Activated CD4-positive, alpha-beta memory T cell treated with anti-CD3 and anti-CD28 coated beads, Interleukin-2, amount 10 ng/mL, durations not matched to agents 7 days and 5 days (primary cell): Measurements from ENCODE around the gene MOB3A. TPM values are rescaled to one million over a fixed set of nuclear protein-coding genes. Genes with fewer than 3 reads are reported as not detected.

ENCODE experiments used
- CTCF ChIA-PET: fragments of 350-600 bp; sonication (Branson Sonifier 250); formaldehyde crosslinking; loops from one replicate; lab custom pipeline; 2021; ENCODE audit warnings: antibody characterized with exemption, inconsistent platforms; lab: Charles Lee
- POLR2A ChIA-PET: fragments of 350-600 bp; sonication (Branson Sonifier 250); formaldehyde crosslinking; loops from one replicate; lab custom pipeline; 2021; ENCODE audit warnings: antibody characterized with exemption; lab: Charles Lee
- DNase-seq: peaks from one replicate; pipeline ENCODE4 v3.0.0-alpha.2; 2020
- H3K27ac Mint-ChIP-seq: one replicate; pipeline ENCODE4 v1.8.0; 2021; ENCODE audit warnings: mild to moderate bottlenecking, mixed read lengths
- H3K27me3 Mint-ChIP-seq: one replicate; pipeline ENCODE4 v1.8.0; 2021; ENCODE audit warnings: mixed read lengths
- H3K36me3 Mint-ChIP-seq: one replicate; pipeline ENCODE4 v1.8.0; 2021; ENCODE audit warnings: low read depth, mixed read lengths
- H3K4me1 Mint-ChIP-seq: one replicate; pipeline ENCODE4 v1.8.0; 2021; ENCODE audit warnings: mixed read lengths
- H3K4me3 Mint-ChIP-seq: one replicate; pipeline ENCODE4 v1.8.0; 2021; ENCODE audit warnings: mild to moderate bottlenecking, mixed read lengths
- H3K9me3 Mint-ChIP-seq: one replicate; pipeline ENCODE4 v1.8.0; 2021; ENCODE audit warnings: mixed read lengths
- total RNA-seq, 2 experiments: library from RNA; stranded (reverse); gene quantifications; one replicate each; pipeline ENCODE4 v1.2.3, GENCODE V29; 2021

The MOB3A gene
- total RNA-seq, 2 experiments from 2014 or later: 242 to 251 TPM

DNA sequence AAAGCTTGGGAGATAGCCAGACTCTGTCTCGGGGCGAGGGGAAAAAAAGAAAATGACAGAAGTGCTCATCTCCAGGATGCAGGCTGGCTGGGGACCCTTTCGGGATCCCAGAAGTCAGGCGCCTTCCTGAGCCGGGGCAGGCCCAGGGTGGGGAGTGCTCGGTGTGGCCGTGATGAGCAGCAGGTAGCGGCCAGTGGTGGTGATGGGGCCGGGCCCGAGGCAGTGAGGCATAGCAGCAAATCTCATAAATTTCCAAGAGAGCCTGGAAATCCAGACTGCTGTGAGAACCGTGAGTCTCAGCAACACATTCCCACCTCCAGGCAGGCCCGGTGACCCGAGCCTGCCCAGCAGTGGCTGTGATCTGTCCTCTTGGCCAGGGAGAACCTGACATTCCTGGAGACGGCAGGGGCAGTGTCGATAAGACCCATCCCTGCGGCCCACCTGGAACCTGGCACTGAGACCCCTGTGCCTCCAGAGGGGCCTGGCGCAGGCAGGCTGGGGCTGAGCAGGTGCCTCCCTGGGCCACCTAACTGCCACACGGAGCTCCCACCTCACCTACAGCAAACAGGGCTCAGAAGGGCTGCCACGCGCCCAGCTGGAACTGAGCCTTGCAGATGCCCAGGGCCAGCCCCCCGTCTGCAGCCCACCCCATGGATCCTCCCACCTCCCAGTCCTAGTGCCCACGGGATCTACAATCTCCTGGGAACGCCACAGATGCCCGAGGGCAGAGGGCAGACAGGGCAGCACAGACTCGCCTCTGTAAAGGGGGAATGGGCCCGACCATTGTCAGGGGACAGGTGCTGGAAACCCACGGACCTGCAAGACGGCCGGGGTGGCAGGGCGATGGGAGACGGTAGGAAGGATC lies 24.0 kb upstream of the MOB3A start:
- H3K4me1 Mint-ChIP-seq: no peaks in the 10 kb centered on the region
- ChIA-PET CTCF (interaction anchor here (0.7 kb wide), 1 partner anchor 101 kb away, joined by 4 read pairs; no protein-coding TSS in a partner anchor), POLR2A (no interaction called here)
- no peak overlapping the region for H3K4me3 Mint-ChIP-seq
- H3K9me3 Mint-ChIP-seq: no peaks in the 10 kb centered on the region
- no peak for DNase-seq
- peaks cover 47% of the 10 kb centered on the region for H3K36me3 Mint-ChIP-seq
- H3K27me3 Mint-ChIP-seq: no peaks in the 10 kb centered on the region
- no peak overlapping the region for H3K27ac Mint-ChIP-seq

GRCh38 chr19:2118438-2118837 lies 22.3 kb upstream of the MOB3A start:
- Mint-ChIP-seq H3K27me3 (no peaks in the 10 kb centered on the region), H3K4me1 (no peaks in the 10 kb centered on the region), H3K4me3 (no peak overlapping the region), H3K36me3 (peaks cover 60% of the 10 kb centered on the region), H3K27ac (no peak overlapping the region), H3K9me3 (no peaks in the 10 kb centered on the region)
- CTCF ChIA-PET: no interaction called here
- POLR2A ChIA-PET: no interaction called here
- DNase-seq: no peak

DNA sequence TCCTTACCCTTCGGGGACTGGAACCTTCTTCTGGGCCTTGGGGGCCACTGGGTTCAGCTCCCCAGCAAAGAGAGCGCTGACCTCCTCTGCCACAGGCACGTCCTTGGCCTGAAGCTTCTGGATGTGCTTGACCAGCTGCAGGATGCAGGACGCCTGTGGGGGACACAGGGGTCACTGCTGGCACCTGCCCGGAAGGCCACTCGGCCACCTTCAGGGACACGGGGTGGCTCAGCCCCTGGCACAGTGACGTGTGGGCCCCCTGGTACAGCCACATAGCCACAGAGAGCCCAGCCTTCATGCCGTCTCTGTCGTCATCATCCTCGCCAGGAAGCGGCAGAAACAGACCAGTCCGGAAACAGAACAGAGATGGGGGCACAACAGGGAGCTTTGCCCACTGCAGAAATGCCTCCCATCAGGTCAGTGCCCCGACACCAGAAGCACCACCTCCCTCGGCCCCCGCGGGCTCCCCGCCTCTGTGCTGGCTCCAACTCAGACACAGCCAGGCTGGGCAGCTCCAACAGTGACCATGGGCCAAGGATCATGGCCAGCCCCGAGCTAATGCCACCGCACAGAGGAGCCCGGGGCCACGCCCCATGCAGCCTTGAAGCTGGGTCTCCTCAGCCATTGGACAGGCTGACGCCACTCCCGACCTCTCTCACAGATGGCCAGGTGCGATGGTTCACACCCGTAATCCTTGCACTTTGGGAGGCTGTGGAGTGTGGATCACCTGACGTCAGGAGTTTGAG lies 21.3 kb upstream of the MOB3A start:
- POLR2A ChIA-PET: no interaction called here
- H3K27ac Mint-ChIP-seq: no peak overlapping the region
- H3K4me3 Mint-ChIP-seq: no peak overlapping the region
- H3K9me3 Mint-ChIP-seq: no peaks in the 10 kb centered on the region
- no peaks in the 10 kb centered on the region for H3K27me3 Mint-ChIP-seq
- CTCF ChIA-PET: no interaction called here
- no peaks in the 10 kb centered on the region for H3K4me1 Mint-ChIP-seq
- peaks cover 60% of the 10 kb centered on the region for H3K36me3 Mint-ChIP-seq
- no peak for DNase-seq

DNA sequence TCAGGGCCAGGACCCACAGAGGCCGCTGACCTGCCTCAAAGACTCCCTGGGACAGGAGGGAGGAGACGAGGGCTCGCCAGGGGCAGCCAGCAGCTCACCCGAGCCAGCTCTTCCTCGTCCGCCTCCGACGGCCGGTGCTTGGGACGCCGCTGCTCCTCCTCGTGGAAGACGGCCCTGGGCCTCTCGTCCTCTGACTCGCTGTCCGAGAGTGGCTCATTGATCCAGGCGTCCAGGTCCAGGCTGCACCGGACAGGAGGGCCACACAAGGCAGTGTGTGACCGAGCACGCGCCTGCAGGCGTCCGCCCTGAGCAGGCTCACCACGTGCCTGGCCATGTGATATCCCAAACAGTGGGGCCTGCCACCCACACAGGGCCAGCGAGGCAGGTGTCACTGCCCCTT lies 20.4 kb upstream of the MOB3A start:
- Mint-ChIP-seq H3K9me3 (no peaks in the 10 kb centered on the region), H3K27ac (no peak overlapping the region), H3K4me3 (no peak overlapping the region), H3K4me1 (no peaks in the 10 kb centered on the region), H3K36me3 (peaks cover 62% of the 10 kb centered on the region), H3K27me3 (no peaks in the 10 kb centered on the region)
- ChIA-PET POLR2A (no interaction called here), CTCF (no interaction called here)
- no peak for DNase-seq

DNA sequence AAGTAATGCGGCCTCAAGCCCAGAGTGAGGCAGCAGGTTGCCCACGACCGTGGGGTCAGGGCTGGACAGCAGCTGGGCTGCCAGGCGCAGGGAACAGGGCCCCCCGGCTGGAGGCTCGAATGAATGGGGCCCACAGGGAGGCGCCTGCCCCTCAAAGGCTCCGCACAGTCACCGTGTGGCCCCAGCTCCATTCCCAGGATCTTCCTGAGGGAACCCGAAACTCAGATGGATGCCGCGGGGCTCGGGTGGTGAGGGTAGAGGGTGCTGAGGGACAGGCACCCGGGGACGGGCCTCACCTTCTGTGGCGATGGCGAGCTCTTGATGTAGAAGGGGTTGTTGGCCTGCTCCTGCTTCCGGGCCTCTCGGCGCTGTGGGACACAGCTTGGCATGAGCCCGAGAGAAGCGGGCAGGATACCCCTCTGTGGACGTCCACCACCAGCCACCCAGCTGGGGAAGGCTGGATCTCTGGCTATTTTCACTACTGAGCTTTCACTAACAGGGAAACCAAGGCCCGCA lies 19.8 kb upstream of the MOB3A start:
- Mint-ChIP-seq H3K36me3 (peaks cover 58% of the 10 kb centered on the region), H3K27ac (no peak overlapping the region), H3K9me3 (no peaks in the 10 kb centered on the region), H3K4me1 (no peaks in the 10 kb centered on the region), H3K27me3 (no peaks in the 10 kb centered on the region), H3K4me3 (no peak overlapping the region)
- ChIA-PET CTCF (no interaction called here), POLR2A (no interaction called here)
- no peak for DNase-seq

- H3K27me3 Mint-ChIP-seq: no peaks in the 10 kb centered on the region
- CTCF ChIA-PET: no interaction called here
- no peak for DNase-seq
- POLR2A ChIA-PET: no interaction called here
- no peaks in the 10 kb centered on the region for H3K9me3 Mint-ChIP-seq
- no peak overlapping the region for H3K27ac Mint-ChIP-seq
- H3K4me3 Mint-ChIP-seq: no peak overlapping the region
- H3K4me1 Mint-ChIP-seq: no peaks in the 10 kb centered on the region
- H3K36me3 Mint-ChIP-seq: peaks cover 53% of the 10 kb centered on the region
Measured at GRCh38 chr19:2115324-2115723, 19.2 kb upstream of the MOB3A start.

- Mint-ChIP-seq H3K9me3 (no peaks in the 10 kb centered on the region), H3K4me1 (no peaks in the 10 kb centered on the region), H3K27ac (no peak overlapping the region), H3K27me3 (no peaks in the 10 kb centered on the region), H3K4me3 (no peak overlapping the region), H3K36me3 (peaks cover 52% of the 10 kb centered on the region)
- ChIA-PET POLR2A (no interaction called here), CTCF (no interaction called here)
- no peak for DNase-seq
Measured at GRCh38 chr19:2114821-2115220, 18.7 kb upstream of the MOB3A start.

- Mint-ChIP-seq H3K27ac (no peak overlapping the region), H3K4me1 (no peaks in the 10 kb centered on the region), H3K4me3 (no peak overlapping the region), H3K9me3 (no peaks in the 10 kb centered on the region), H3K27me3 (no peaks in the 10 kb centered on the region), H3K36me3 (peaks cover 56% of the 10 kb centered on the region)
- no peak for DNase-seq
- ChIA-PET CTCF (no interaction called here), POLR2A (interaction anchor here (1.2 to 1.3 kb wide), 3 partner anchors 31 to 362 kb away, joined by 3 read pairs; partner anchors contain the start of gene GADD45B)
Measured at GRCh38 chr19:2114218-2114617, 18.1 kb upstream of the MOB3A start.

GRCh38 chr19:2113439-2114211 lies 17.5 kb upstream of the MOB3A start:
- H3K27ac Mint-ChIP-seq: no peak overlapping the region
- ChIA-PET CTCF (no interaction called here), POLR2A (interaction anchor here (1.2 to 1.3 kb wide), 3 partner anchors 31 to 363 kb away, joined by 3 read pairs; partner anchors contain the start of gene GADD45B)

DNA sequence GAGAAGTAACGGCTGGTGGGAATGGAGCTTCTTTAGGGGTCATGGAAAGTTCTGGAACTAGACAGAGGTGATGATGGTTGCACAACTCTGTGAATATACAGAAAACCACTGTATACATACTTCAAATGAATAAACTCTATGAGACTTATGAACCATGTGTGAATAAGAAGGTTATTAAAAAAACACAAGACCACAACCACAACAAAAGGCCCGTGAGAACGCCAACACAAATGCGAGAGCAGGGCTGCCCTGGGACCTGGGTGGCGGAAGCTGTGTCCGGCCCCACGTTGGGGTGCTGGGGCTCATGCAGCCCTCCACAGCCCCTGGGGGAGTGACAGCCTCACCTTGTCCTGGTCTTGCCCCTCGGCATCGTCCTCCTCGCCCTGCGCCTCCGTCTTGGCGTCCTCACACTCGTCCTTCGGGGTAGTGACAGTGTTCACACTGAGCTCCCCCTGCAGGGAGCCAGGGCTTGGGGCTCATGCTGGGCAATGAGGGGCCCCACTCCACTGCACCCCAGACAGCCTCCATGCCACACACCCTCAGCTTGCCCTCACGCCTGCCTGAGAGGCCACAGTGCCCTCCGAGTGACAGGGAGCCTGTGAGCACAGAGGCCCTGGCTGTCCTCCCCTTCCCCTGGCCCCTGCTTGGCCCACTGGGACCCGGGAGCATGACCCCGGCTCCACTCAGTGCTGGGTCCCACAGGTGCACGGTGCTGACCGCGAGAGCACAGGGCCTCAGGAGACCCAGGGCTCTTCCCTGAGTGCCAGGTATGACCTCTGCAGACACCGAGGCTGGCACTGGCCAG lies 16.6 kb upstream of the MOB3A start:
- CTCF ChIA-PET: no interaction called here
- Mint-ChIP-seq H3K27ac (peak overlapping the region; percentile 11), H3K27me3 (no peaks in the 10 kb centered on the region), H3K4me3 (no peak overlapping the region), H3K9me3 (no peaks in the 10 kb centered on the region), H3K36me3 (peaks cover 52% of the 10 kb centered on the region), H3K4me1 (no peaks in the 10 kb centered on the region)
- POLR2A ChIA-PET: interaction anchor here (1.2 to 1.3 kb wide), 3 partner anchors 30 to 364 kb away, joined by 3 read pairs; partner anchors contain the start of gene GADD45B
- no peak for DNase-seq

More at GRCh38 chr19:2113439-2114211, 17.5 kb upstream of the MOB3A start:
- Mint-ChIP-seq H3K4me3 (no peak overlapping the region), H3K9me3 (no peaks in the 10 kb centered on the region), H3K27me3 (no peaks in the 10 kb centered on the region), H3K4me1 (no peaks in the 10 kb centered on the region), H3K36me3 (peaks cover 54% of the 10 kb centered on the region)
- DNase-seq: no peak

DNA sequence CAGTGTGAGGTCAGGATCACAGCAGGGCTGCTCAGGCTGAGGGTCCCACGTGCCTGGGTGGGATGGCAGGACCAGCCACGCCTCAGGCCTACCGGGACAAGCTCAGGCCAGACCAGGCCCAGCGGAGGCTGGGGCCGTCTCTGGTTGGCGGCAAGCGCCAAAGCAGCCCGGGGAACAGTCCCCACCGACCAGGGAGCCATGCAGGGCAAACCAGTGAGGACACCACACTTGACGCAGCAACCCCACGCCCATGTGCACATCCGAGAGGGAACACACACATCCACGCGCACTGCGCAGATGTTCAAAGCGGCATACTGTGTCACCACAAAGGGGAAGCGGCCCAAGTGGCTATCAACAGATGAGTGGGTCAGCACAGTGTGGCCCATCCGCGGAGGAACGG lies 15.8 kb upstream of the MOB3A start:
- POLR2A ChIA-PET: no interaction called here

GRCh38 chr19:2111425-2111824 lies 15.3 kb upstream of the MOB3A start:
- peaks cover 60% of the 10 kb centered on the region for H3K36me3 Mint-ChIP-seq
- H3K9me3 Mint-ChIP-seq: no peaks in the 10 kb centered on the region
- no peak for DNase-seq
- no peaks in the 10 kb centered on the region for H3K4me1 Mint-ChIP-seq
- H3K4me3 Mint-ChIP-seq: no peak overlapping the region
- ChIA-PET CTCF (interaction anchor here (1.0 kb wide), 1 partner anchor 92 kb away, joined by 3 read pairs; no protein-coding TSS in a partner anchor), POLR2A (no interaction called here)
- H3K27ac Mint-ChIP-seq: no peak overlapping the region
- H3K27me3 Mint-ChIP-seq: no peaks in the 10 kb centered on the region

More for the DNA sequence above, 15.8 kb upstream of the MOB3A start:
- Mint-ChIP-seq H3K4me1 (no peaks in the 10 kb centered on the region), H3K27ac (no peak overlapping the region), H3K4me3 (no peak overlapping the region), H3K36me3 (peaks cover 55% of the 10 kb centered on the region), H3K27me3 (no peaks in the 10 kb centered on the region), H3K9me3 (no peaks in the 10 kb centered on the region)
- CTCF ChIA-PET: interaction anchor here (1.0 kb wide), 1 partner anchor 92 kb away, joined by 3 read pairs; no protein-coding TSS in a partner anchor
- DNase-seq: no peak
